Measurements from ENCODE around the gene MED13L.

DNA sequence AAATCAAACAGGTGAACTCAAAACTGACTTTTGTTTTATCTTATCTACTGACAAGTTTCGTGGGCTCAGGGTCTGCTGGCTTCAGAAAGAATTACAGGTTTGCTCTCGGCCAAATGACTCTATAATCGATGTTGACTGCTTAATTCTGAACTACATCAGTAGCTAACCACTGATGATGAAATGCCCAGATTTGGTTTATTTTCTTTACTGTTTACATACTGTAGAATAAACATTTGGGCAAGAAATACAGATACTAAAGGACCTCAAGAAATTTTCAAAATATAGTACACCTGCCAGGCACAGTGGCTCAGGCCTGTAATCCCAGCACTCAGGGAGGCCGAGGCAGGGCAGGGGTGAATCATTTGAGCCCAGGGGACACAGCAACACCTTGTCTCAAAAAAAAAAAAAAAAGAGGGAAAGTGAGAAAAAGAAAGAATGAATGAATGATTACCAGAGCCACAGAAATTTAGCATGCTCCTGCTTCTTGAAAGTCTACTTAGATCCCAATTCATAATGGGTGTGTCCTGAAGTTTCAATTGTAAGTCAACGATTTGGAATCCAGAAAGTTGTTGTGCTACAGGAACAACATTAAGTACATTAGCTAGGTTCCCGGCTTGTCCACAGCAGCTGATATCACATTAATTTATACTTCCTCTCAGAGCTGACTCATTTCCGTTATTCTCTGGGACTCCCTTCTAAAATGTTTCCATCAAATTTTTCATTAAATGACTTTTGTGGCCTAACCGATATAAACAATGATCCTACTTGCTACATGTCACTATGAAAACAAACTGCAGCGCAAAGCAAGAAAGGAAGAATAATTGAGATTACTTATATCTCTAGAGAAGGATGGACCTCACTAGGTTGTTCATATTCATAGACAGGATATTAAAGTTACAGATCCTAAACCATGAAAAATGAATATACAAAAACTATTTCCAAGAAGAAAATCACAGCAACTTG, 134.3 kb downstream of the MED13L start:
- TF ChIP-seq POLR2A (IDR thresholded peaks at IDR 0.05; ENCODE audit: low read depth, low read length) (no peak), RAD21 (IDR thresholded peaks at IDR 0.05; ENCODE audit: low read length) (no peak), RFX5 (IDR thresholded peaks at IDR 0.05; ENCODE audit: low read depth, low read length) (no peak), MXI1 (IDR thresholded peaks at IDR 0.05; ENCODE audit: borderline replicate concordance, low read depth, low read length) (no peak), MAFK (IDR thresholded peaks at IDR 0.05; ENCODE audit: low read depth, low read length) (no peak), CEBPB (IDR thresholded peaks at IDR 0.05; ENCODE audit: low read depth, low read length) (peak; percentile 36; the same call in 1 of the 2 replicates)
- TF ChIP-seq, protein P1, sequence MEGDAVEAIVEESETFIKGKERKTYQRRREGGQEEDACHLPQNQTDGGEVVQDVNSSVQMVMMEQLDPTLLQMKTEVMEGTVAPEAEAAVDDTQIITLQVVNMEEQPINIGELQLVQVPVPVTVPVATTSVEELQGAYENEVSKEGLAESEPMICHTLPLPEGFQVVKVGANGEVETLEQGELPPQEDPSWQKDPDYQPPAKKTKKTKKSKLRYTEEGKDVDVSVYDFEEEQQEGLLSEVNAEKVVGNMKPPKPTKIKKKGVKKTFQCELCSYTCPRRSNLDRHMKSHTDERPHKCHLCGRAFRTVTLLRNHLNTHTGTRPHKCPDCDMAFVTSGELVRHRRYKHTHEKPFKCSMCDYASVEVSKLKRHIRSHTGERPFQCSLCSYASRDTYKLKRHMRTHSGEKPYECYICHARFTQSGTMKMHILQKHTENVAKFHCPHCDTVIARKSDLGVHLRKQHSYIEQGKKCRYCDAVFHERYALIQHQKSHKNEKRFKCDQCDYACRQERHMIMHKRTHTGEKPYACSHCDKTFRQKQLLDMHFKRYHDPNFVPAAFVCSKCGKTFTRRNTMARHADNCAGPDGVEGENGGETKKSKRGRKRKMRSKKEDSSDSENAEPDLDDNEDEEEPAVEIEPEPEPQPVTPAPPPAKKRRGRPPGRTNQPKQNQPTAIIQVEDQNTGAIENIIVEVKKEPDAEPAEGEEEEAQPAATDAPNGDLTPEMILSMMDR (conservative IDR thresholded peaks at IDR 0.05; ENCODE audit: low read depth, low read length): no peak
